ENCODE data around the gene GDF15. TPM values are rescaled to one million over a fixed set of nuclear protein-coding genes. Genes with fewer than 3 reads are reported as not detected.

Gene GDF15
- total and polyA plus RNA-seq, 2 experiments from 2014 or later = 12.6 to 19.8 TPM

DNA sequence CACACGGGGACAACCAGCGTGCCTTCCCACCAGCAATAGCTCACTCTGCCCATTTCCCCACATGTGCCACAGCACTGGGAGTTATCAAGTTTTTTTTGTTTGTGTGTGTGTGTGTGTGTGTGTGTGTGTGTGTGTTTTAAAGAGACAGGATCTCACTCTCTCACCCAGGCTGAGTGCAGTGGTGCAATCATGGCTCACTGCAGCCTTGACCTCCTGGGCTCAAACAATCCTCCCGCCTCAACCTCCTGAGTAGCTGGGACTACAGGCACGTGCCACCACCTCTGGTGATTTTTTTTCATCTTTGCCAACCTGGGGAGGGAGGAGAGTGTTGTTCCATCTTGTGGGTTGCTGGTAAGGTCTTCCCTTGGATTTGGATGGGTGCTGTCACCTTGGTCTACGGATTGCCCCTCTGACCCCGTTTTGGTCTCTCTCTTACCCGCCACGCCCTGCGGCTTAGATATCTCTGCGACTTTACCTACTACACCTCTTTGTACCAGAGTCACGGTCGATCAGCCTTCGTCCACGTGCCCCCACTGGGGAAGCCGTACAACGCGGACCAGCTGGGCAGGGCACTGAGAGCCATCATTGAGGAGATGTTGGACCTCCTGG lies 22.9 kb upstream of the GDF15 start:
- Histone ChIP-seq H3K79me2 (replicated peaks; ENCODE audit: insufficient read depth) (no peaks in the 10 kb centered on the region), H3K36me3 (ENCODE audit: insufficient read depth) (no peaks in the 10 kb centered on the region; the same call in 1 of the 2 replicates), H3K4me1 (ENCODE audit: insufficient read depth) (peaks cover 16% of the 10 kb centered on the region), H3K27me3 (ENCODE audit: insufficient read depth) (no peaks in the 10 kb centered on the region), H4K20me1 (replicated peaks; ENCODE audit: insufficient read depth) (no peaks in the 10 kb centered on the region), H3K4me3 (no peak overlapping the region), H3K27ac (ENCODE audit: low read depth) (peak overlapping the region; percentile 97; the same call in 1 of the 2 replicates), H2AFZ (no peak overlapping the region), H3K9me2 (ENCODE audit: insufficient read depth) (no peaks in the 10 kb centered on the region), H3F3A (replicated peaks; ENCODE audit: low read depth) (peaks cover 16% of the 10 kb centered on the region), H3K4me2 (no peak overlapping the region)
- no peak for ATAC-seq
- H3K27me3 Mint-ChIP-seq (ENCODE audit: insufficient read depth, low read depth, poor library complexity) = peaks cover 12% of the 10 kb centered on the region
- H3K27ac Mint-ChIP-seq = peak overlapping the region; percentile 98; the same call in 1 of the 2 replicates
- H3K36me3 Mint-ChIP-seq (ENCODE audit: low read depth) = peaks cover 75% of the 10 kb centered on the region
- H3K9me3 Mint-ChIP-seq = peaks cover 5% of the 10 kb centered on the region; the same call in 2 of the 3 replicates
- H3K4me1 Mint-ChIP-seq = peaks cover 28% of the 10 kb centered on the region
- no peak overlapping the region; the same call in 2 of the 3 replicates for H3K4me3 Mint-ChIP-seq
- TF ChIP-seq POLR2AphosphoS5 (IDR thresholded peaks at IDR 0.05; ENCODE audit: low read depth) (no peak), STAT1 (IDR thresholded peaks at IDR 0.05; ENCODE audit: unreplicated experiment) (no peak), NANOG (IDR thresholded peaks at IDR 0.05; ENCODE audit: borderline replicate concordance) (no peak), EZH2 (IDR thresholded peaks at IDR 0.05; ENCODE audit: low read depth, unreplicated experiment) (no peak), JUNB (IDR thresholded peaks at IDR 0.05; ENCODE audit: unreplicated experiment) (no peak), ZNF331 (CRISPR knock-in tag; IDR thresholded peaks at IDR 0.05; ENCODE audit: low read depth) (no peak), EZH2phosphoT487 (IDR thresholded peaks at IDR 0.05; ENCODE audit: unreplicated experiment) (no peak), ZNF462 (CRISPR knock-in tag; IDR thresholded peaks at IDR 0.05) (no peak), ZNF114 (CRISPR knock-in tag; IDR thresholded peaks at IDR 0.05) (no peak)
- TF ChIP-seq, protein P1, sequence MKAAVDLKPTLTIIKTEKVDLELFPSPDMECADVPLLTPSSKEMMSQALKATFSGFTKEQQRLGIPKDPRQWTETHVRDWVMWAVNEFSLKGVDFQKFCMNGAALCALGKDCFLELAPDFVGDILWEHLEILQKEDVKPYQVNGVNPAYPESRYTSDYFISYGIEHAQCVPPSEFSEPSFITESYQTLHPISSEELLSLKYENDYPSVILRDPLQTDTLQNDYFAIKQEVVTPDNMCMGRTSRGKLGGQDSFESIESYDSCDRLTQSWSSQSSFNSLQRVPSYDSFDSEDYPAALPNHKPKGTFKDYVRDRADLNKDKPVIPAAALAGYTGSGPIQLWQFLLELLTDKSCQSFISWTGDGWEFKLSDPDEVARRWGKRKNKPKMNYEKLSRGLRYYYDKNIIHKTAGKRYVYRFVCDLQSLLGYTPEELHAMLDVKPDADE (IDR thresholded peaks at IDR 0.05) = no peak
- TF ChIP-seq, protein P2, sequence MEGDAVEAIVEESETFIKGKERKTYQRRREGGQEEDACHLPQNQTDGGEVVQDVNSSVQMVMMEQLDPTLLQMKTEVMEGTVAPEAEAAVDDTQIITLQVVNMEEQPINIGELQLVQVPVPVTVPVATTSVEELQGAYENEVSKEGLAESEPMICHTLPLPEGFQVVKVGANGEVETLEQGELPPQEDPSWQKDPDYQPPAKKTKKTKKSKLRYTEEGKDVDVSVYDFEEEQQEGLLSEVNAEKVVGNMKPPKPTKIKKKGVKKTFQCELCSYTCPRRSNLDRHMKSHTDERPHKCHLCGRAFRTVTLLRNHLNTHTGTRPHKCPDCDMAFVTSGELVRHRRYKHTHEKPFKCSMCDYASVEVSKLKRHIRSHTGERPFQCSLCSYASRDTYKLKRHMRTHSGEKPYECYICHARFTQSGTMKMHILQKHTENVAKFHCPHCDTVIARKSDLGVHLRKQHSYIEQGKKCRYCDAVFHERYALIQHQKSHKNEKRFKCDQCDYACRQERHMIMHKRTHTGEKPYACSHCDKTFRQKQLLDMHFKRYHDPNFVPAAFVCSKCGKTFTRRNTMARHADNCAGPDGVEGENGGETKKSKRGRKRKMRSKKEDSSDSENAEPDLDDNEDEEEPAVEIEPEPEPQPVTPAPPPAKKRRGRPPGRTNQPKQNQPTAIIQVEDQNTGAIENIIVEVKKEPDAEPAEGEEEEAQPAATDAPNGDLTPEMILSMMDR (conservative IDR thresholded peaks at IDR 0.05; ENCODE audit: low read depth in 2 of 2) = no peak
- TF ChIP-seq, protein P3, sequence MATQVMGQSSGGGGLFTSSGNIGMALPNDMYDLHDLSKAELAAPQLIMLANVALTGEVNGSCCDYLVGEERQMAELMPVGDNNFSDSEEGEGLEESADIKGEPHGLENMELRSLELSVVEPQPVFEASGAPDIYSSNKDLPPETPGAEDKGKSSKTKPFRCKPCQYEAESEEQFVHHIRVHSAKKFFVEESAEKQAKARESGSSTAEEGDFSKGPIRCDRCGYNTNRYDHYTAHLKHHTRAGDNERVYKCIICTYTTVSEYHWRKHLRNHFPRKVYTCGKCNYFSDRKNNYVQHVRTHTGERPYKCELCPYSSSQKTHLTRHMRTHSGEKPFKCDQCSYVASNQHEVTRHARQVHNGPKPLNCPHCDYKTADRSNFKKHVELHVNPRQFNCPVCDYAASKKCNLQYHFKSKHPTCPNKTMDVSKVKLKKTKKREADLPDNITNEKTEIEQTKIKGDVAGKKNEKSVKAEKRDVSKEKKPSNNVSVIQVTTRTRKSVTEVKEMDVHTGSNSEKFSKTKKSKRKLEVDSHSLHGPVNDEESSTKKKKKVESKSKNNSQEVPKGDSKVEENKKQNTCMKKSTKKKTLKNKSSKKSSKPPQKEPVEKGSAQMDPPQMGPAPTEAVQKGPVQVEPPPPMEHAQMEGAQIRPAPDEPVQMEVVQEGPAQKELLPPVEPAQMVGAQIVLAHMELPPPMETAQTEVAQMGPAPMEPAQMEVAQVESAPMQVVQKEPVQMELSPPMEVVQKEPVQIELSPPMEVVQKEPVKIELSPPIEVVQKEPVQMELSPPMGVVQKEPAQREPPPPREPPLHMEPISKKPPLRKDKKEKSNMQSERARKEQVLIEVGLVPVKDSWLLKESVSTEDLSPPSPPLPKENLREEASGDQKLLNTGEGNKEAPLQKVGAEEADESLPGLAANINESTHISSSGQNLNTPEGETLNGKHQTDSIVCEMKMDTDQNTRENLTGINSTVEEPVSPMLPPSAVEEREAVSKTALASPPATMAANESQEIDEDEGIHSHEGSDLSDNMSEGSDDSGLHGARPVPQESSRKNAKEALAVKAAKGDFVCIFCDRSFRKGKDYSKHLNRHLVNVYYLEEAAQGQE (IDR thresholded peaks at IDR 0.05; ENCODE audit: unreplicated experiment) = no peak
- DNase-seq (ENCODE audit: low spot score) = no peak

All from GM23338 (cell line).